DND-41 (cell line): ENCODE results near the gene MGAT5B.
"Not testable (repeated sequence)": the region's sequence is repeated elsewhere in the genome, so short reads cannot be mapped to it uniquely, and the experiment has no call there.

Experiments used
- EZH2 ChIP-seq: IDR thresholded peaks from 3 replicates; pipeline ENCODE4 v1.6.1; 2012; ENCODE audit warnings: borderline replicate concordance, low read depth, mild to moderate bottlenecking, moderate library complexity, low read length, inconsistent platforms; ENCODE audit not compliant: severe bottlenecking
- TF ChIP-seq, protein P1 (sequence below): IDR thresholded peaks from 2 replicates; pipeline ENCODE4 v1.5.1; 2012; ENCODE audit warnings: borderline replicate concordance, low read length, moderate library complexity, mild to moderate bottlenecking; ENCODE audit not compliant: poor library complexity, severe bottlenecking; ENCODE audit errors: extremely low read depth

DNA sequence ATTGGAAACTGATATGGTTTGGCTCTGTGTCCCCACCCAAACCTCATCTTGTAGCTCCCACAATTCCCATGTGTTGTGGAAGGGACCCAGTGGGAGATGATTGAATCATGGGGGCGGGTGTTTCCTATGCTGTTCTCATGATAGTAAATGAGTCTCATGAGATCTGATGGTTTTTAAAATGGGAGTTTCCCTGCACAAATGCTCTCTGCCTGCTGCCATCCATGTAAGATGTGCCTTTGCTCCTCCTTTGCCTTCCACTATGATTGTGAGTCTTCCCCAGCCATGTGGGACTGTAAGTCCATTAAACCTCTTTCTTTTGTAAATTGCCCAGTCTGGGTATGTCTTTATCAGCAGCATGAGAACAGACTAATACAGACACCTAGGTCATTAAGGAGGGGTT lies 109.8 kb downstream of the MGAT5B start:
- TF ChIP-seq, protein P1, sequence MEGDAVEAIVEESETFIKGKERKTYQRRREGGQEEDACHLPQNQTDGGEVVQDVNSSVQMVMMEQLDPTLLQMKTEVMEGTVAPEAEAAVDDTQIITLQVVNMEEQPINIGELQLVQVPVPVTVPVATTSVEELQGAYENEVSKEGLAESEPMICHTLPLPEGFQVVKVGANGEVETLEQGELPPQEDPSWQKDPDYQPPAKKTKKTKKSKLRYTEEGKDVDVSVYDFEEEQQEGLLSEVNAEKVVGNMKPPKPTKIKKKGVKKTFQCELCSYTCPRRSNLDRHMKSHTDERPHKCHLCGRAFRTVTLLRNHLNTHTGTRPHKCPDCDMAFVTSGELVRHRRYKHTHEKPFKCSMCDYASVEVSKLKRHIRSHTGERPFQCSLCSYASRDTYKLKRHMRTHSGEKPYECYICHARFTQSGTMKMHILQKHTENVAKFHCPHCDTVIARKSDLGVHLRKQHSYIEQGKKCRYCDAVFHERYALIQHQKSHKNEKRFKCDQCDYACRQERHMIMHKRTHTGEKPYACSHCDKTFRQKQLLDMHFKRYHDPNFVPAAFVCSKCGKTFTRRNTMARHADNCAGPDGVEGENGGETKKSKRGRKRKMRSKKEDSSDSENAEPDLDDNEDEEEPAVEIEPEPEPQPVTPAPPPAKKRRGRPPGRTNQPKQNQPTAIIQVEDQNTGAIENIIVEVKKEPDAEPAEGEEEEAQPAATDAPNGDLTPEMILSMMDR, result not testable (repeated sequence)
- not testable (repeated sequence) for TF ChIP-seq EZH2
